Upper lobe of right lung (tissue), 1 donor: ENCODE results near the gene COX6B2. TPM values are rescaled to one million over a fixed set of nuclear protein-coding genes. Genes with fewer than 3 reads are reported as not detected.

Source experiments
- ATAC-seq: fragments of 200-7000 bp; cut with Tn5 transposase; one replicate; pipeline ENCODE4 v1.9.1; 2020; ENCODE audit warnings: mild to moderate bottlenecking, moderate library complexity
- DNase-seq: peaks from one replicate; pipeline ENCODE4 v3.0.0-alpha.2; 2020
- H3K27ac ChIP-seq: fragments of 200-600 bp; one replicate; pipeline ENCODE4 v1.8.0; 2022
- H3K27me3 ChIP-seq: fragments of 200-600 bp; one replicate; pipeline ENCODE4 v1.8.0; 2022; ENCODE audit warnings: mild to moderate bottlenecking
- H3K36me3 ChIP-seq: fragments of 200-600 bp; one replicate; pipeline ENCODE4 v1.8.0; 2022
- H3K4me1 ChIP-seq: fragments of 200-600 bp; one replicate; pipeline ENCODE4 v1.8.0; 2022
- H3K4me3 ChIP-seq: fragments of 200-600 bp; one replicate; pipeline ENCODE4 v1.8.0; 2022; ENCODE audit warnings: mild to moderate bottlenecking
- H3K9me3 ChIP-seq: fragments of 200-600 bp; one replicate; pipeline ENCODE4 v1.8.0; 2022
- CTCF ChIP-seq: fragments of 200-600 bp; IDR thresholded peaks from one replicate; pipeline ENCODE4 v1.8.0; 2022; ENCODE audit warnings: antibody characterized with exemption
- intact Hi-C: fragments of 100-400 bp; cut with DNase I; formaldehyde crosslinking; loops from one replicate; pipeline ENCODE4 v1.11.0; 2022
- total RNA-seq: library from RNA; stranded (reverse); fragmentation: NEBNext Ultra II Directional; extraction: Animal tissue kit (Norgen Biotek cat#: 25700); gene quantifications from one replicate; pipeline ENCODE4 v1.2.1, GENCODE V29; 2021
- donor health status: DM: no; HTN: yes; CAD: no; lungs with severe emphysema.

COX6B2 gene
- total RNA-seq, 1 donor from 2014 or later: not detected

GRCh38 chr19:55368701-55369563 lies 14.4 kb upstream of the COX6B2 start:
- peaks cover 58% of the 10 kb centered on the region for H3K27me3 ChIP-seq
- DNase-seq (no peak), ATAC-seq (peak; percentile 79)
- H3K27ac ChIP-seq: no peak overlapping the region
- H3K4me3 ChIP-seq: peak overlapping the region; percentile 19
- TF ChIP-seq CTCF: no peak
- intact Hi-C loops: no loop called here
- peaks cover 5% of the 10 kb centered on the region for H3K4me1 ChIP-seq
- no peaks in the 10 kb centered on the region for H3K36me3 ChIP-seq
- H3K9me3 ChIP-seq: no peaks in the 10 kb centered on the region

GRCh38 chr19:55368106-55368505 lies 13.6 kb upstream of the COX6B2 start:
- Histone ChIP-seq H3K9me3 (no peaks in the 10 kb centered on the region), H3K27ac (no peak overlapping the region), H3K4me1 (peaks cover 5% of the 10 kb centered on the region), H3K27me3 (peaks cover 54% of the 10 kb centered on the region), H3K36me3 (no peaks in the 10 kb centered on the region), H3K4me3 (no peak overlapping the region)
- DNase-seq (no peak), ATAC-seq (no peak)
- no peak for TF ChIP-seq CTCF
- intact Hi-C loops: no loop called here

GRCh38 chr19:55366790-55367189 lies 12.3 kb upstream of the COX6B2 start:
- Histone ChIP-seq H3K4me3 (no peak overlapping the region), H3K4me1 (peaks cover 5% of the 10 kb centered on the region), H3K27ac (no peak overlapping the region), H3K9me3 (no peaks in the 10 kb centered on the region), H3K27me3 (peaks cover 41% of the 10 kb centered on the region), H3K36me3 (no peaks in the 10 kb centered on the region)
- intact Hi-C loops: no loop called here
- DNase-seq (no peak), ATAC-seq (no peak)
- no peak for TF ChIP-seq CTCF

GRCh38 chr19:55365964-55366363 lies 11.4 kb upstream of the COX6B2 start:
- Histone ChIP-seq H3K36me3 (no peaks in the 10 kb centered on the region), H3K27ac (no peak overlapping the region), H3K27me3 (peaks cover 33% of the 10 kb centered on the region), H3K4me3 (no peak overlapping the region), H3K4me1 (peaks cover 5% of the 10 kb centered on the region), H3K9me3 (no peaks in the 10 kb centered on the region)
- no peak for ATAC-seq
- no peak for TF ChIP-seq CTCF
- intact Hi-C loops: no loop called here
- DNase-seq: no peak

- no peaks in the 10 kb centered on the region for H3K36me3 ChIP-seq
- H3K9me3 ChIP-seq: no peaks in the 10 kb centered on the region
- H3K27ac ChIP-seq: no peak overlapping the region
- ATAC-seq: no peak
- H3K4me3 ChIP-seq: no peak overlapping the region
- H3K27me3 ChIP-seq: peaks cover 26% of the 10 kb centered on the region
- TF ChIP-seq CTCF: no peak
- H3K4me1 ChIP-seq: peaks cover 5% of the 10 kb centered on the region
- no peak for DNase-seq
- intact Hi-C loops: no loop called here
Observed at GRCh38 chr19:55365245-55365644, 10.7 kb upstream of the COX6B2 start.
